Prostate gland (tissue), 2 donors: ENCODE data around the gene PDGFRB. TPM values are rescaled to one million over a fixed set of nuclear protein-coding genes. Genes with fewer than 3 reads are reported as not detected.

ENCODE experiments used
- DNase-seq: peaks from one replicate; pipeline ENCODE4 v3.0.0-alpha.2; 2019; ENCODE audit warnings: low spot score
- H3K27ac ChIP-seq, 2 donors: fragments of 200-600 bp; sonication (generic); 2 replicates each; pipeline ENCODE4 v1.5.1; 2017 to 2019
- H3K27me3 ChIP-seq: fragments of 200-600 bp; sonication (generic); replicated peaks from 2 replicates; pipeline ENCODE4 v1.5.1; 2019; ENCODE audit not compliant: insufficient read depth
- H3K36me3 ChIP-seq, 2 donors: fragments of 200-600 bp; sonication (generic); 1 replicate in 1 of 2; 2 replicates in 1 of 2; pipeline versions ENCODE4 v1.5.1 to v1.8.1; 2017 to 2019
- H3K4me1 ChIP-seq: fragments of 200-600 bp; sonication (generic); replicated peaks from 2 replicates; pipeline ENCODE4 v1.5.1; 2019
- H3K4me3 ChIP-seq, 2 donors: fragments of 200-600 bp; sonication (generic); 2 replicates each; pipeline ENCODE4 v1.5.1; 2017 to 2019
- H3K9me3 ChIP-seq: fragments of 200-600 bp; sonication (generic); 2 replicates; pipeline ENCODE4 v1.5.1; 2017
- POLR2A ChIP-seq: fragments of 450-650 bp; IDR thresholded peaks from one replicate; pipeline ENCODE4 v1.6.1; 2016; ENCODE audit warnings: antibody characterized with exemption, mild to moderate bottlenecking
- POLR2AphosphoS5 ChIP-seq: sonication (generic); formaldehyde crosslinking; IDR thresholded peaks from one replicate; pipeline ENCODE4 v1.6.1; 2017; ENCODE audit warnings: antibody characterized with exemption
- WGBS: methylation state at CpG from one replicate; pipeline ENCODE4 v1.1.5; 2018; 5-methylcytosine and 5-hydroxymethylcytosine counted together
- intact Hi-C: fragments of 100-400 bp; cut with DNase I; formaldehyde crosslinking; loops from one replicate; pipeline ENCODE4 v1.14.2; 2022
- total RNA-seq, 2 donors: library from RNA; depleted of rRNA; stranded (reverse); fragments of >200 nt; gene quantifications; one replicate each; pipeline ENCODE4 v1.1.0, GENCODE V29; 2016
- TF ChIP-seq, protein P1 (sequence below), 4 experiments: fragments of 200-600 bp in 2 of 4; fragments of 450-650 bp in 2 of 4; sonication (generic) in 2 of 4; IDR thresholded peaks; 1 replicate in 3 of 4; 2 replicates in 1 of 4; pipeline ENCODE4 v1.5.1; 2016 to 2019; ENCODE audit warnings: antibody characterized with exemption in 4 of 4, mild to moderate bottlenecking in 2 of 4, moderate library complexity in 2 of 4

The PDGFRB gene
- total RNA-seq, 2 donors from 2014 or later: 14.5 to 161 TPM

DNA sequence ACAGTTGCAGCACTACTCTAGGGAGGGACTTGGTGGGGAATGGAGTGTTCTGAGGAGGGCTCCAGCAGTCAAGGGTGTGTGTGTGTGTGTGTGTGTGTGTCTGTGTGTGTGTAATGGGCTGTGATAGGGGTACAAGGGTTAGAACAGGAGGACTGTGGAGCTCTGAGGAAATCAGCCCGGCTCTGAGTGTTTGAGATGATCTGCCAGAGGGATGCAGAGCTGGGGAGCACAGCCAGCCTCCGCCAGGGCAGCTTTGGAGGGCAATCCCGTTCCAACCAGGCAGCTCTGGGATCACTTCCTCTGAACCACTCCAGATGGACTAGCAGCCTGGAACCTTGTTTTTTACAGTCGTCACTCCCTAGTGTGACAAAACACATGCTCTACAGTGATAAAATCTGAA, 31.3 kb upstream of the PDGFRB start:
- Histone ChIP-seq H3K27ac (no peak overlapping the region), H3K36me3 (no peaks in the 10 kb centered on the region), H3K27me3 (peaks cover 5% of the 10 kb centered on the region), H3K9me3 (no peaks in the 10 kb centered on the region), H3K4me3 (no peak overlapping the region), H3K4me1 (no peaks in the 10 kb centered on the region)
- intact Hi-C loops: no loop called here
- whole genome bisulfite sequencing: 61% methylated on average over 4 of the region's 4 CpGs
- no peak for DNase-seq
- TF ChIP-seq, protein P1, sequence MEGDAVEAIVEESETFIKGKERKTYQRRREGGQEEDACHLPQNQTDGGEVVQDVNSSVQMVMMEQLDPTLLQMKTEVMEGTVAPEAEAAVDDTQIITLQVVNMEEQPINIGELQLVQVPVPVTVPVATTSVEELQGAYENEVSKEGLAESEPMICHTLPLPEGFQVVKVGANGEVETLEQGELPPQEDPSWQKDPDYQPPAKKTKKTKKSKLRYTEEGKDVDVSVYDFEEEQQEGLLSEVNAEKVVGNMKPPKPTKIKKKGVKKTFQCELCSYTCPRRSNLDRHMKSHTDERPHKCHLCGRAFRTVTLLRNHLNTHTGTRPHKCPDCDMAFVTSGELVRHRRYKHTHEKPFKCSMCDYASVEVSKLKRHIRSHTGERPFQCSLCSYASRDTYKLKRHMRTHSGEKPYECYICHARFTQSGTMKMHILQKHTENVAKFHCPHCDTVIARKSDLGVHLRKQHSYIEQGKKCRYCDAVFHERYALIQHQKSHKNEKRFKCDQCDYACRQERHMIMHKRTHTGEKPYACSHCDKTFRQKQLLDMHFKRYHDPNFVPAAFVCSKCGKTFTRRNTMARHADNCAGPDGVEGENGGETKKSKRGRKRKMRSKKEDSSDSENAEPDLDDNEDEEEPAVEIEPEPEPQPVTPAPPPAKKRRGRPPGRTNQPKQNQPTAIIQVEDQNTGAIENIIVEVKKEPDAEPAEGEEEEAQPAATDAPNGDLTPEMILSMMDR (IDR thresholded peaks at IDR 0.05): no peak
- TF ChIP-seq POLR2A: no peak
- TF ChIP-seq POLR2AphosphoS5: no peak

GRCh38 chr5:150186137-150186536, 30.5 kb upstream of the PDGFRB start:
- no peaks in the 10 kb centered on the region for H3K36me3 ChIP-seq
- intact Hi-C loops: no loop called here
- no peak overlapping the region for H3K4me3 ChIP-seq
- 96% methylated on average over 8 of the region's 8 CpGs for WGBS
- peaks cover 5% of the 10 kb centered on the region for H3K27me3 ChIP-seq
- H3K9me3 ChIP-seq: no peaks in the 10 kb centered on the region
- TF ChIP-seq, protein P1 (IDR thresholded peaks at IDR 0.05): no peak
- TF ChIP-seq POLR2A (no peak), POLR2AphosphoS5 (no peak)
- DNase-seq: no peak
- no peaks in the 10 kb centered on the region for H3K4me1 ChIP-seq
- no peak overlapping the region for H3K27ac ChIP-seq

GRCh38 chr5:150184990-150185912, 29.6 kb upstream of the PDGFRB start:
- Histone ChIP-seq H3K4me1 (no peaks in the 10 kb centered on the region), H3K27ac (no peak overlapping the region), H3K27me3 (peaks cover 5% of the 10 kb centered on the region), H3K9me3 (no peaks in the 10 kb centered on the region), H3K4me3 (no peak overlapping the region), H3K36me3 (no peaks in the 10 kb centered on the region)
- TF ChIP-seq POLR2A: no peak
- intact Hi-C loops: no loop called here
- DNase-seq: no peak
- WGBS: 74% methylated on average over 12 of the region's 12 CpGs

DNA sequence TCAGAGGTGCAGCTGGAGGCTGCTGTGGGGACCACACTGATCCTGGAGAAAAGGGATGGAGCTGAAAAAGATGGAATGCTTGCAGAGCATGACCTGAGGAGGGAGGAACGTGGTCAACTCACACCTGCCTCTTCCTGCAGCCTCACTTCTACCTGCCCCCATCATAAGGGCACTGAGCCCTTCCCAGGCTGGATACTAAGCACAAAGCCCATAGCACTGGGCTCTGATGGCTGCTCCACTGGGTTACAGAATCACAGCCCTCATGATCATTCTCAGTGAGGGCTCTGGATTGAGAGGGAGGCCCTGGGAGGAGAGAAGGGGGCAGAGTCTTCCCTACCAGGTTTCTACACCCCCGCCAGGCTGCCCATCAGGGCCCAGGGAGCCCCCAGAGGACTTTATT, 28.4 kb upstream of the PDGFRB start:
- Histone ChIP-seq H3K9me3 (no peaks in the 10 kb centered on the region), H3K4me1 (no peaks in the 10 kb centered on the region), H3K36me3 (no peaks in the 10 kb centered on the region), H3K27me3 (no peaks in the 10 kb centered on the region), H3K27ac (no peak overlapping the region), H3K4me3 (no peak overlapping the region)
- 95% methylated on average over 2 of the region's 2 CpGs for WGBS
- intact Hi-C loops: no loop called here
- TF ChIP-seq, protein P1 (IDR thresholded peaks at IDR 0.05): no peak
- TF ChIP-seq POLR2AphosphoS5: no peak
- TF ChIP-seq POLR2A: no peak
- no peak for DNase-seq

DNA sequence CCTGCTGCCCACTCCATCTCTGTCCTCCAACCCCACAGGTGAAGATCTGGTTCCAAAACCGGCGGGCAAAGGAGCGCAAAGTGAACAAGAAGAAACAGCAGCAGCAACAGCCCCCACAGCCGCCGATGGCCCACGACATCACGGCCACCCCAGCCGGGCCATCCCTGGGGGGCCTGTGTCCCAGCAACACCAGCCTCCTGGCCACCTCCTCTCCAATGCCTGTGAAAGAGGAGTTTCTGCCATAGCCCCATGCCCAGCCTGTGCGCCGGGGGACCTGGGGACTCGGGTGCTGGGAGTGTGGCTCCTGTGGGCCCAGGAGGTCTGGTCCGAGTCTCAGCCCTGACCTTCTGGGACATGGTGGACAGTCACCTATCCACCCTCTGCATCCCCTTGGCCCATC, 27.8 kb upstream of the PDGFRB start:
- no peak for DNase-seq
- no peak overlapping the region for H3K27ac ChIP-seq
- no peaks in the 10 kb centered on the region for H3K9me3 ChIP-seq
- WGBS: 96% methylated on average over 12 of the region's 12 CpGs
- TF ChIP-seq, protein P1 (IDR thresholded peaks at IDR 0.05): no peak
- TF ChIP-seq POLR2A: no peak
- no peak for TF ChIP-seq POLR2AphosphoS5
- H3K4me1 ChIP-seq: no peaks in the 10 kb centered on the region
- no peaks in the 10 kb centered on the region for H3K36me3 ChIP-seq
- intact Hi-C loops: no loop called here
- no peak overlapping the region for H3K4me3 ChIP-seq
- H3K27me3 ChIP-seq: no peaks in the 10 kb centered on the region
